H1 (cell line): ENCODE data around the gene ECSIT. TPM values are rescaled to one million over a fixed set of nuclear protein-coding genes. Genes with fewer than 3 reads are reported as not detected.

Experiments used
- CTCF ChIA-PET: fragments of 300-600 bp; sonication (Branson Sonifier 250); formaldehyde crosslinking; loops from one replicate; lab custom pipeline; 2021; ENCODE audit not compliant: partially characterized antibody; lab: Charles Lee
- POLR2A ChIA-PET: fragments of 300-600 bp; sonication (Branson Sonifier 250); formaldehyde crosslinking; loops from one replicate; lab custom pipeline; 2021; ENCODE audit warnings: inconsistent platforms; ENCODE audit not compliant: partially characterized antibody; lab: Charles Lee
- DNase-seq, 2 experiments: peaks; one replicate each; pipeline versions ENCODE4 v3.0.0 to v3.0.0-alpha.2; 2010 to 2022; ENCODE audit warnings: low spot score in 2 of 2, low read depth in 1 of 2, mixed read lengths in 1 of 2
- FAIRE-seq: peaks from 2 replicates; lab custom pipeline; 2011; peaks lifted over from hg19 to GRCh38; lab: Jason Lieb, UNC
- H2AFZ ChIP-seq: 2 replicates; pipeline ENCODE4 v1.8.1; 2012; ENCODE audit warnings: low read length, inconsistent platforms
- H2AK5ac ChIP-seq: 2 replicates; pipeline ENCODE4 v1.6.1; 2013; ENCODE audit warnings: low read depth, low read length
- H2BK120ac ChIP-seq: replicated peaks from 2 replicates; pipeline ENCODE3; 2013; ENCODE audit warnings: low read depth, low read length, inconsistent platforms
- H2BK12ac ChIP-seq: 2 replicates; pipeline ENCODE4 v1.6.1; 2013; ENCODE audit warnings: low read depth, low read length
- H2BK15ac ChIP-seq: 2 replicates; pipeline ENCODE4 v1.6.1; 2013; ENCODE audit warnings: low read length
- H2BK20ac ChIP-seq: 2 replicates; pipeline ENCODE4 v1.6.1; 2013; ENCODE audit warnings: low read length
- H2BK5ac ChIP-seq: 2 replicates; pipeline ENCODE4 v1.6.1; 2013; ENCODE audit warnings: low read depth, low read length
- H3K14ac ChIP-seq: 2 replicates; pipeline ENCODE4 v1.6.1; 2013; ENCODE audit warnings: inconsistent platforms; ENCODE audit not compliant: insufficient read length
- H3K18ac ChIP-seq: 2 replicates; pipeline ENCODE4 v1.6.1; 2013; ENCODE audit warnings: low read length; ENCODE audit errors: extremely low read depth
- H3K23ac ChIP-seq: 2 replicates; pipeline ENCODE4 v1.6.1; 2013; ENCODE audit warnings: inconsistent platforms; ENCODE audit not compliant: insufficient read length
- H3K23me2 ChIP-seq: 2 replicates; pipeline ENCODE4 v1.6.1; 2013; ENCODE audit warnings: low read depth, low read length
- H3K27ac ChIP-seq: 2 replicates; pipeline ENCODE4 v1.6.1; 2011; ENCODE audit warnings: low read depth, low read length, inconsistent platforms
- H3K27me3 ChIP-seq, 4 experiments: replicated peaks in 1 of 4; 1 replicate in 1 of 4; 2 replicates in 3 of 4; pipeline versions ENCODE4 v1.6.1 to v1.8.1; 2011 to 2013; ENCODE audit warnings: low read length in 3 of 4, mild to moderate bottlenecking in 3 of 4, inconsistent platforms in 2 of 4, mixed read lengths in 2 of 4, moderate library complexity in 1 of 4; ENCODE audit not compliant: control insufficient read depth in 3 of 4, insufficient read depth in 3 of 4; ENCODE audit errors: extremely low read depth in 1 of 4
- H3K36me3 ChIP-seq, 4 experiments: 2 replicates each; pipeline versions ENCODE4 v1.6.1 to v1.8.1; 2011 to 2013; ENCODE audit warnings: mild to moderate bottlenecking in 4 of 4, low read length in 3 of 4, moderate library complexity in 2 of 4, control low read depth in 1 of 4, inconsistent platforms in 1 of 4; ENCODE audit not compliant: insufficient read depth in 4 of 4, control insufficient read depth in 2 of 4
- H3K4ac ChIP-seq: replicated peaks from 2 replicates; pipeline ENCODE3; 2013; ENCODE audit warnings: low read length, low read depth, mixed read lengths, inconsistent platforms; ENCODE audit not compliant: insufficient read length
- H3K4me1 ChIP-seq, 4 experiments: replicated peaks in 1 of 4; 1 replicate in 1 of 4; 2 replicates in 3 of 4; pipeline versions ENCODE4 v1.6.1 to v1.8.1; 2011 to 2013; ENCODE audit warnings: low read length in 3 of 4, inconsistent platforms in 2 of 4, mixed read lengths in 1 of 4; ENCODE audit not compliant: insufficient read depth in 4 of 4, control insufficient read depth in 3 of 4
- H3K4me2 ChIP-seq, 2 experiments: 2 replicates each; pipeline versions ENCODE4 v1.6.1 to v1.8.1; 2011 to 2013; ENCODE audit warnings: low read depth in 2 of 2, low read length in 2 of 2, control low read depth in 1 of 2, inconsistent platforms in 1 of 2, mild to moderate bottlenecking in 1 of 2; ENCODE audit not compliant: insufficient read depth in 1 of 2
- H3K4me3 ChIP-seq, 4 experiments: fragments of 200-600, 300-600 bp in 1 of 4; sonication (generic), shearing (Covaris generic), sonication (Bioruptor Twin) in 1 of 4; 2 replicates each; pipeline versions ENCODE4 v1.5.1 to v1.8.1; 2011 to 2016; ENCODE audit warnings: low read length in 4 of 4, low read depth in 3 of 4, control low read depth in 2 of 4, inconsistent platforms in 2 of 4, mild to moderate bottlenecking in 2 of 4, mixed read lengths in 1 of 4, moderate library complexity in 1 of 4; ENCODE audit not compliant: insufficient read depth in 2 of 4; ENCODE audit errors: extremely low read depth in 1 of 4
- H3K56ac ChIP-seq: replicated peaks from 2 replicates; pipeline ENCODE3; 2013; ENCODE audit warnings: low read depth, mild to moderate bottlenecking, mixed read lengths, low read length, inconsistent platforms; ENCODE audit not compliant: insufficient read length
- H3K79me1 ChIP-seq: 2 replicates; pipeline ENCODE4 v1.6.1; 2013; ENCODE audit warnings: low read depth, low read length, control low read depth
- H3K79me2 ChIP-seq, 2 experiments: 2 replicates each; pipeline versions ENCODE4 v1.6.1 to v1.8.1; 2012 to 2013; ENCODE audit warnings: low read length in 2 of 2, mild to moderate bottlenecking in 2 of 2, inconsistent platforms in 1 of 2; ENCODE audit not compliant: insufficient read depth in 2 of 2, control insufficient read depth in 1 of 2
- H3K9ac ChIP-seq, 4 experiments: replicated peaks in 1 of 4; 1 replicate in 1 of 4; 2 replicates in 3 of 4; pipeline versions ENCODE4 v1.6.1 to v1.8.1; 2011 to 2013; ENCODE audit warnings: low read depth in 3 of 4, low read length in 3 of 4, control low read depth in 2 of 4, mild to moderate bottlenecking in 2 of 4, moderate library complexity in 2 of 4, inconsistent platforms in 1 of 4; ENCODE audit errors: extremely low read depth in 1 of 4
- H3K9me3 ChIP-seq, 2 experiments: 2 replicates each; pipeline versions ENCODE4 v1.6.1 to v1.8.1; 2012 to 2013; ENCODE audit warnings: mild to moderate bottlenecking in 2 of 2, moderate library complexity in 2 of 2, control low read depth in 1 of 2, inconsistent platforms in 1 of 2, low read depth in 1 of 2, low read length in 1 of 2, mixed read lengths in 1 of 2; ENCODE audit not compliant: insufficient read depth in 2 of 2
- H4K20me1 ChIP-seq, 2 experiments: replicated peaks in 1 of 2; 2 replicates each; pipeline versions ENCODE3 to v1.8.1; 2011 to 2013; ENCODE audit warnings: inconsistent platforms in 2 of 2, low read length in 2 of 2, mild to moderate bottlenecking in 1 of 2; ENCODE audit not compliant: insufficient read depth in 2 of 2, control insufficient read depth in 1 of 2
- H4K5ac ChIP-seq: 2 replicates; pipeline ENCODE4 v1.6.1; 2013; ENCODE audit warnings: low read length, low read depth, mixed read lengths, inconsistent platforms; ENCODE audit not compliant: insufficient read length
- H4K8ac ChIP-seq: 2 replicates; pipeline ENCODE4 v1.8.0; 2013; ENCODE audit warnings: mild to moderate bottlenecking, moderate library complexity, low read length, inconsistent platforms; ENCODE audit not compliant: insufficient read depth; ENCODE audit errors: extremely low read depth
- H4K91ac ChIP-seq: replicated peaks from 2 replicates; pipeline ENCODE3; 2013; ENCODE audit warnings: low read length, mixed read lengths, inconsistent platforms; ENCODE audit not compliant: insufficient read length
- CREB1 ChIP-seq: IDR thresholded peaks from 2 replicates; pipeline ENCODE4 v1.6.1; 2012; ENCODE audit warnings: inconsistent platforms
- CTCF ChIP-seq, 3 experiments: IDR thresholded peaks; 1 replicate in 2 of 3; 2 replicates in 1 of 3; pipeline versions ENCODE4 v1.5.1 to v1.6.1; 2011; ENCODE audit warnings: low read length in 3 of 3, mild to moderate bottlenecking in 3 of 3, inconsistent platforms in 2 of 3, low read depth in 1 of 3, moderate library complexity in 1 of 3; ENCODE audit not compliant: insufficient read depth in 1 of 3; ENCODE audit errors: control extremely low read depth in 1 of 3
- EP300 ChIP-seq, 2 experiments: IDR thresholded peaks; 1 replicate in 1 of 2; 2 replicates in 1 of 2; pipeline ENCODE4 v1.6.1; 2011 to 2012; ENCODE audit warnings: low read depth in 2 of 2, low read length in 2 of 2, mild to moderate bottlenecking in 2 of 2, borderline replicate concordance in 1 of 2, inconsistent platforms in 1 of 2, moderate library complexity in 1 of 2
- MAFK ChIP-seq: IDR thresholded peaks from 2 replicates; pipeline ENCODE4 v1.6.1; 2012; ENCODE audit warnings: low read depth, mild to moderate bottlenecking, improper control_type of control experiment, low read length
- NANOG ChIP-seq: IDR thresholded peaks from 2 replicates; pipeline ENCODE4 v1.6.1; 2011; ENCODE audit warnings: low read length, low read depth, mild to moderate bottlenecking, inconsistent platforms; ENCODE audit not compliant: insufficient read depth, poor library complexity, severe bottlenecking
- SIN3A ChIP-seq, 2 experiments: IDR thresholded peaks in 1 of 2; conservative IDR thresholded peaks in 1 of 2; 2 replicates each; pipeline ENCODE4 v1.6.1; 2011 to 2012; ENCODE audit warnings: low read length in 2 of 2, improper control_type of control experiment in 1 of 2, low read depth in 1 of 2, mild to moderate bottlenecking in 1 of 2
- SP2 ChIP-seq: IDR thresholded peaks from 2 replicates; pipeline ENCODE4 v1.6.1; 2012; ENCODE audit warnings: mild to moderate bottlenecking, low read length, inconsistent platforms
- TBP ChIP-seq: IDR thresholded peaks from 2 replicates; pipeline ENCODE4 v1.6.1; 2011; ENCODE audit warnings: low read depth, low read length, improper control_type of control experiment
- USF2 ChIP-seq: IDR thresholded peaks from 2 replicates; pipeline ENCODE4 v1.6.1; 2011; ENCODE audit warnings: low read length, improper control_type of control experiment
- WGBS, 2 experiments: shearing (Covaris generic) in 1 of 2; methylation state at CpG; one replicate each; pipeline versions ENCODE4 v1.1.6 to v1.1.7; 2013 to 2015; ENCODE audit warnings: low lambda C conversion rate in 2 of 2, mixed read lengths in 2 of 2, inconsistent platforms in 1 of 2, low coverage in 1 of 2, missing lambda C conversion rate in 1 of 2; ENCODE audit not compliant: insufficient replicate concordance in 2 of 2, insufficient coverage in 1 of 2, insufficient read length in 1 of 2; ENCODE audit errors: extremely low coverage in 1 of 2, missing lambda C conversion rate in 1 of 2; 5-methylcytosine and 5-hydroxymethylcytosine counted together
- polyA plus RNA-seq, 7 experiments: library from polyadenylated mRNA; depleted of rRNA in 3 of 7; stranded (reverse) in 5 of 7; unstranded in 2 of 7; fragments of >200 nt in 5 of 7; fragments of 200-250 nt in 2 of 7; gene quantifications; 1 replicate in 5 of 7; 2 replicates in 1 of 7; 4 replicates in 1 of 7; pipeline versions ENCODE4 v1.2.1 to v1.2.3, GENCODE V29; 2011 to 2013; ENCODE audit warnings: missing spikeins in 2 of 7, mixed read lengths in 2 of 7
- total RNA-seq: library from RNA; stranded (reverse); fragmentation: NEBNext Ultra II Directional; extraction: Animal tissue kit (Norgen Biotek cat#: 25700); gene quantifications from 2 replicates; pipeline ENCODE4 v1.2.1, GENCODE V29; 2021

ECSIT gene
- total and polyA plus RNA-seq, 2 of the 8 experiments (the other 6 are each of a cell fraction or from before 2014, with no cell fraction given) = 55.7 to 74.1 TPM

GRCh38 chr19:11510444-11510843 lies 18.5 kb downstream of the ECSIT start:
- no peaks in the 10 kb centered on the region for H3K9me3 ChIP-seq
- H4K20me1 ChIP-seq = peaks cover 2 to 4% of the 10 kb centered on the region in 2 experiments
- no peak overlapping the region; the same call in 1 of the 2 replicates for H4K8ac ChIP-seq
- FAIRE-seq (no peak), DNase-seq (no peak)
- H3K36me3 ChIP-seq = peaks cover 0 to 8% (median 0%) of the 10 kb centered on the region in 4 experiments; a peak in 2 of 8 replicates
- H2BK120ac ChIP-seq = no peak overlapping the region
- ChIA-PET CTCF (interaction anchor here (1.6 kb wide), 1 partner anchor 13 kb away, joined by 5 read pairs; no protein-coding TSS in a partner anchor), POLR2A (interaction anchor here (1.0 to 2.5 kb wide), 2 partner anchors 13 to 18 kb away, joined by 4 to 11 read pairs; partner anchors contain the start of gene ECSIT)
- no peak overlapping the region for H2BK12ac ChIP-seq
- H2AK5ac ChIP-seq = no peak overlapping the region
- no peak overlapping the region for H3K4ac ChIP-seq
- no peak overlapping the region for H3K18ac ChIP-seq
- H3K14ac ChIP-seq = no peak overlapping the region
- 91% methylated on average over 8 of the region's 8 CpGs; no CpG with 5 or more reads in 1 of the 2 experiments for WGBS, 2 experiments
- H3K23me2 ChIP-seq = 0 out of 2 replicates have a peak, but pooled peaks cover 2% of the 10 kb centered on the region
- H3K79me1 ChIP-seq = no peaks in the 10 kb centered on the region
- H2BK5ac ChIP-seq = no peak overlapping the region
- no peak overlapping the region for H3K27ac ChIP-seq
- H3K27me3 ChIP-seq = no peaks in the 10 kb centered on the region
- H3K56ac ChIP-seq = no peak overlapping the region
- no peak overlapping the region for H2BK15ac ChIP-seq
- peaks cover 0 to 4% (median 2%) of the 10 kb centered on the region in 4 experiments; a peak in 4 of 7 replicates for H3K4me1 ChIP-seq
- no peak overlapping the region for H4K5ac ChIP-seq
- H2AFZ ChIP-seq = no peak overlapping the region
- H2BK20ac ChIP-seq = no peak overlapping the region
- H3K4me3 ChIP-seq = no peak overlapping the region
- no peak overlapping the region for H3K9ac ChIP-seq
- H3K4me2 ChIP-seq = no peak overlapping the region
- H4K91ac ChIP-seq = no peak overlapping the region
- no peaks in the 10 kb centered on the region for H3K79me2 ChIP-seq
- H3K23ac ChIP-seq = no peak overlapping the region
- no peak for TF ChIP-seq CTCF (IDR thresholded peaks at IDR 0.05; ENCODE audit: control extremely low read depth in 1 of 3, insufficient read depth in 1 of 3, low read depth in 1 of 3, low read length in 3 of 3)
- no peak for TF ChIP-seq MAFK
- no peak for TF ChIP-seq SP2
- no peak for TF ChIP-seq EP300 (IDR thresholded peaks at IDR 0.05; ENCODE audit: borderline replicate concordance in 1 of 2, low read depth in 2 of 2, low read length in 2 of 2)
- TF ChIP-seq USF2 = no peak
- TF ChIP-seq CREB1 = no peak
- TF ChIP-seq SIN3A (conservative IDR thresholded peaks at IDR 0.05 in 1 of 2, IDR thresholded peaks at IDR 0.05 in 1 of 2; ENCODE audit: low read depth in 1 of 2, low read length in 2 of 2) = no peak
- no peak for TF ChIP-seq TBP
- TF ChIP-seq NANOG = no peak
